Mucosa of gallbladder (tissue), 1 donor: ENCODE results near the gene LSM14A. TPM values are rescaled to one million over a fixed set of nuclear protein-coding genes. Genes with fewer than 3 reads are reported as not detected.

Source experiments
- DNase-seq: peaks from one replicate; pipeline ENCODE4 v3.0.0-alpha.2; 2020; ENCODE audit warnings: low spot score
- total RNA-seq: library from RNA; stranded (reverse); gene quantifications from one replicate; pipeline ENCODE4 v1.2.1, GENCODE V29; 2021
- donor health status: DM: no; HTN: no; CAD: no.

LSM14A gene
- total RNA-seq, 1 donor from 2014 or later, result 91.3 TPM

- no peak for DNase-seq
Observed at GRCh38 chr19:34255546-34255945, 83.2 kb downstream of the LSM14A start.

DNA sequence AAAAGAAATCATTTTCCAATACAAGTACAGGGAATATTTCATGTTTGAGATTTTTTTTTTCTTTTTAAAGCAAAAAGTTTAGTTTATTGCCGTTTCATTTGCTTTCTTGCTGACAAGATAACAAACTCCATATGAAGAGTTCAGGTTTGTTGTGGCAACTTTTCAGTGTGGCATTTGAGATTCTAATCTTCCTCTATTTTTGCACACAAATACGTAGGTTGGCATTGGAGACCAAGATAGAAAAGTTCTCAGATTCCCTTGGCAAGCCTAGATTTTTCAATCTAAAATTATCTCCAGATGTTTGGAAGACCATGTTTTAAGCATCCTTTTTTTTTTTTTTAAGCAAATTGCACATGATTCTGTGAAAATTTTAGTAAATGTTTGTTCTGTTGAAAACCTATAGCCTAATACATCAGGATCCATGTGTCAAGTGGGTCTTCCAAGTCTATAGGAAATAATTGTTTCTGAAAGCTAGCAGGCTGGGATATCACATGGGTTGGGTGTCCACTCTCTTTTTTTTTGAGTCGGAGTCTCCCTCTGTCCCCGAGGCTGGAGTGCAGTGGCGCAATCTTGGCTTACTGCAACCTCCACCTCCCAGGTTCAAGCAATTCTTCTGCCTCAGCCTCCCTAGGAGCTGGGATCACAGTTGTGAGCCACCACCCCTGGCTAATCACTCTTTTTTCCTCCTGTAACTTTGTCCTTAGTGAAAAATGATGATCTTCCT lies 84.7 kb downstream of the LSM14A start:
- DNase-seq, result no peak

- DNase-seq, result no peak
Observed at GRCh38 chr19:34257559-34257924, 85.2 kb downstream of the LSM14A start.

DNA sequence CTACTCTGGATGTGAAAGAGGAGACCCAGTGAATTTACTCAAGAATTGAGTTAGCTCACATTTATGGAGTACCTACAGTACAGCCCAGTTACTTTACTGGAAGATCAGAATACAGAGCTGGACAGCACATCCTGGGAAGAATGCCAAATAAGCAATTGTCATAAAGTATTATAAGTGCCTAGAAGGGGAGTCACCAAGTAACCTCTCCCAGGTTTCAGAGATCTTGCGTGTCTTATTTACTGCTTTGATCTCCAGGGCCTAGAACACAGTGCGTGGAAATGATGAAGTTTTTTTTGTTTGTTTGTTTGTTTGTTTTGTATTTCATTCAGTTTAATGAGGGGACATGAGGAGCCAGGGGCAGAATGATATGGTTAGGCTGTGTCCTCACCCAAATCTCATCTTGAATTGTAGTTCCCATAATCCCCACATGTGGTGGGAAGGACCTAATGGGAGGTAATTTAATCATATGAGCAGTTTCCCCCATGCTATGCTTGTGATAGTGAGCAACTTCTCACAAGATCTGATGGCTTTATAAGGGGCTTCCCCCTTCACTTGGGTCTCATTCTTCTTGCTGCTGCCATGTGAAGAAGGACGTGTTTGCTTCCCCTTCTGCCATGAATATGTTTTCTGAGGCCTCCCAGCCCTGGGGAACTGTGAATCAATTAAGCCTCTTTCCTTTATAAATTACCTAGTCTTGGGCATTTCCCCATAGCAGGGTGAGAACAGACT lies 87.2 kb downstream of the LSM14A start:
- no peak for DNase-seq

- DNase-seq, result no peak
Observed at GRCh38 chr19:34260771-34261173, 88.5 kb downstream of the LSM14A start.

GRCh38 chr19:34261334-34262109 lies 89.2 kb downstream of the LSM14A start:
- no peak for DNase-seq

DNA sequence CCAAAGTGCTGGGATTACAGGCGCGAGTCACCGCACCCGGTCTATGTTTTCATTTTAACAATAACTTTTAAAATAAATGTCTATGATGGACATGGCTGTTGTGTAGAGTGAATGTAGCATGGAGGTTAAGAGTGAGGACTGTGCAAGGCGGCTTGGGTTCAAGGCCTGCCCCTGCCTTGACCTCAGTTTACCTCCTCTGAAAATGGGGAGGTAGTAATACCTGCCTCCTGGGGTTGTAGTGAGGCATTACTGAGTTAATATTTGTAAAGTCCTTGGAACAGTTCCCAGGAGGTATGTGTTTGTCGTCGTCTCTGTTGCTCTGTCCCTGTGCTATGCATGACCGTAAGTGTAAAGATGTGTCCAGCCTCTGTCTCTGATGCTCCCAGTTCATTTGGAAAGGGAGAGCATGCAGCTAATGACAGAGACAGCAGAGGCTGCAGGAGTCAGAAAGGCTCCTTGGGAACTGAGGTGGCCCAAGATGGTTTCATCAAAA lies 91.5 kb downstream of the LSM14A start:
- no peak for DNase-seq

- no peak for DNase-seq
Observed at GRCh38 chr19:34265221-34265650, 92.9 kb downstream of the LSM14A start.

- DNase-seq, result no peak
Observed at GRCh38 chr19:34269081-34269480, 96.8 kb downstream of the LSM14A start.

DNA sequence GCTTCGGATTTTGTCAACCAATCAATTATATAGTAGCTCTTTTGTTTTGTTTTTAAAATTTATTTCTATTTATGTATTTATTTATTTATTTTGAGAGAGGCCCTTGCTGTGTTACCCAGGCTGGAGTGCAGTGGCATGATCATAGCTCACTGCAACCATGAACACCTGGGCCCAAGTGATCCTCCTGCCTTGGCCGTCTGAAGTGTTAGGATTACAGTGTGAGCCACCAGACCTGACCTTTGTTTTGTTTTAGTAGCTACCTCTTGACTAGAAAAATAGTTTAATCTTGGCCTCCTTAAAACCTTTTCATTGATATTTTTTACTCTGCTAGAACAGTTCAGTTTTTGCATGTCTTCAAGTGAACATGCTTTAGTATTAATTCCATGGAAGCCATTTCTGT lies 97.2 kb downstream of the LSM14A start:
- DNase-seq, result no peak

DNA sequence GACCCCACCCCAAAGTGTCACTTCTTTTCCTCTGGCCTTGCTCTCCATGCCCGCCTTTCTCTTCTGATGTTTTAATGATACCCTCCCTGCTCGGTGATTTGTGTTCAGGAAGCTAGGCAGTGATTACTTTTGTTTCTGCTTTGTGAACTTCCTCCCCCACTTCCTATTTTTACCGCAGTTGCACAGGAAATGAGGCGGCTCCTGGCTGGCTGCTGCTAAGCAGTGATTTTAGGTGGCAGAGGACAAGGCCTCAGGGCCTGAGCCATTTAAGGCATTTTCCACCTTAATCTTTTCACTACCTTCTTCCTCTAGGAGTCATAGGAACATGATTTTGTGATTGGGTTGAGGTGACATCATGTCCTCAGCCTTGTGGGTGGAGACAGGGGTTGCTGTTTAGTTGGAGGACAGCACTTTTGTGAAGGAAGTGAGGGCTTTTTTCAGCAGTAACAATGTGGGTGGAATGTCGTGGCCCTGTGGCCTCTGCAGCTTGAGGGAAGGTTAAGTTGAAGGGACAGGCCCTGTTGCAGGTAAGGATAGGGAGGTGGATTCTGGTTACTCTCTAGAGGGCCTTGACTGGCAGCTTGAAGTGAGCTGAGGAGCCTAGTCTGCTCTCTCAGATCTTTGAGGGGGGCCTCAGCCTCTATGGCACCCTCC lies 97.8 kb downstream of the LSM14A start:
- peak; percentile 40 for DNase-seq

DNA sequence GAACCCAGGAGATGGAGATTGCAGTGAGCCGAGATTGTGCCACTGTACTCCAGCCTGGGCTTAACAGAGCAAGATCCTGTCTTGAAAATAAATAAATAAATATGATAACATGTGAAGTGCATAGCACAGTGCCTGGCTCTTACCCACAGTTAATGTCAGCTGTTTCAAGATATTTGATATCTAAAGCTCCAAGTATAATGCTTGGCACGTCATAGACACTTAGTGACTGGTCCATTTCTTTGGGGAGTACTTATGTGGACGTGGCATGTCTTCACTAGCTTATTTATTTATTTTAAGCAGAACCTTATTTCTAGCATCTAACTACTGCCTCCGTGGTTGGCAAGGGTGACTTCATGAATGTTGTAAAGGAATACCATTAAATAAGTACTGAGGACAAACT lies 100.8 kb downstream of the LSM14A start:
- no peak for DNase-seq

DNA sequence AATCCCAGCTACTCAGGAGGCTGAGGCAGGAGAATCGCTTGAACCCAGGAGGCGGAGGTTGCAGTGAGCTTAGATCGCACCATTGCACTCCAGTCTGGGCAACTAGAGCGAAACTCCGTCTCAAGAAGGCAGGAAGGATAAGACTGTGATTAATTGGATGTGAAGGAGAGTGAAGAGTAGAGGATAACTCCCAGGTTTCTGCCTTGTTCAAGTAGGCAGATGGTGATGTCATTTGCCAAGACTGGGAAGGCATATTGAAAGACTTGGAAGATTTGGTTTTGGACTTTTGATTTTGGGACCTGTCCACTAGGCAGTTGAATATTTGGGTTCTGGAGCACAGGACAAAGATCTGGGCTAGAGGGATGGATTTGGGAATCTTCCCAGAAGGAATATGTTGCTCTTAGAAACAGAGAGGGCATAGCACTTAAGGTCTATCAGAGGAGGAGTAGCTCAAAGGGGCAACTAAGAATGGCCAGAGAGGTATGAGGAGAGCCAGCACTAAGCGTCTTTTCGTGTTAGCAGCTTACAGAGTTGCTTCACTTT lies 102.1 kb downstream of the LSM14A start:
- no peak for DNase-seq

GRCh38 chr19:34274827-34275625 lies 102.7 kb downstream of the LSM14A start:
- DNase-seq, result no peak

DNA sequence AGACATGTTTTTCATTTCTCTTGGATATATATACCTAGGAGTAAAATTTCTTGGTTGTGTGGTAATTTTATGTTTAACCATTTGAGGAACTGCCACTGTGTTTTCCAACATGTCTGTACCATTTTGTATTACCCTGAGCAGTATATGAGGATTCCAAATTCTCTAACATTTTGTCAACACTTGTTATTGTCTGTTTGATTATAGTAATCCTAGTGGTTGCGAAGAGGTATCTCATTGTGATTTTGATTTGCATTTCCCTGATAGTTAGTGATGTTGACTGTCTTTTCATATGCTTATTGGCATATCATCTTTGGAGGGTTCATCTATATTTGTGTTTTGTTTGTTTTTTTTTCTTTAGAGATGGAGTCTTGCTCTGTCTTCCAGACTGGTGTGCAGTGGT lies 103.4 kb downstream of the LSM14A start:
- DNase-seq, result no peak

DNA sequence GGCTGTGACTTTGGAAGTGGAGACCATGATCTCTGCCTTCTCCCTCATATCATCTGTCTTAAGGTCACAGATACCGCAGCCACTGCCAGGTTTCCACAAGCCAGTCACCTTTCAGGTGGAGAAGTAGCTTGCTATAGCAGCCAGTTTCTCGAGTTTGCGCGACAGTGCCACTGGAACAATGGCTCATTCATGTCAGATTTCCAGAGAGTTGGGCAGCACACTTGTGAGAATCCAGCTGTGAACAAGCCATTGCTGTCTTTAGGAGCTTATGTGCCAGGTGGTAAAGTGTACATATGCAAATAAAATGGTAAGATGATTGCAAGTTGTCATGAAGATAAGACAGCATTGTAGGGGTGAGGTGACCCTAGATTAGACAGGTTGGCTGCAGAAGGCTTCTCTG lies 104.3 kb downstream of the LSM14A start:
- DNase-seq, result no peak

DNA sequence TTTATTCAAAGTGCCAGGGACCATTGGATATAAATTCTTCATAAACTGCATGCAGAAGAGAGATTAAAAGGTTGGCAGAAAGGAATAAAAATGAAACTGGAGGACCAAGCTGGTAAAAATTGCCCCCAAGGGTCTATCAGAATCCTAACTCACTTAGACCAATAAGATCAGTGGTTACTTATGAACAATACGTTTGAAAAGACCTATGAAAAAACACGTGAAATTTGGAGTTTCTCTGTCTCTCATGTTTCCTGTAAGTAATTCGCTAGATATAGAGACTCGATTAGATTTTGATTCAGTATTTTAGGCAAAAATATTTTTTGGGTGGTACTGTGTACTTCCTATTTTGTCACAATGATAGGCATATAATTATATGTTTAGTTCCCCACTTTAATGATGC lies 104.9 kb downstream of the LSM14A start:
- no peak for DNase-seq

- DNase-seq, result no peak
Observed at GRCh38 chr19:34278783-34279182, 106.5 kb downstream of the LSM14A start.
